AG10803 (cell line): ENCODE results near the gene NT5C.
"Not testable (repeated sequence)": the region's sequence is repeated elsewhere in the genome, so short reads cannot be mapped to it uniquely, and the experiment has no call there.

Source experiments
- DNase-seq: peaks from one replicate; pipeline ENCODE4 v3.0.0; 2010; ENCODE audit warnings: low read depth
- H3K4me3 ChIP-seq: 2 replicates; pipeline ENCODE4 v1.5.1; 2011; ENCODE audit warnings: mild to moderate bottlenecking, low read length, control low read depth
- TF ChIP-seq, protein P1 (sequence below): conservative IDR thresholded peaks from 2 replicates; pipeline ENCODE4 v1.5.1; 2011; ENCODE audit warnings: mild to moderate bottlenecking, low read length, control low read depth, inconsistent platforms

Gene NT5C

DNA sequence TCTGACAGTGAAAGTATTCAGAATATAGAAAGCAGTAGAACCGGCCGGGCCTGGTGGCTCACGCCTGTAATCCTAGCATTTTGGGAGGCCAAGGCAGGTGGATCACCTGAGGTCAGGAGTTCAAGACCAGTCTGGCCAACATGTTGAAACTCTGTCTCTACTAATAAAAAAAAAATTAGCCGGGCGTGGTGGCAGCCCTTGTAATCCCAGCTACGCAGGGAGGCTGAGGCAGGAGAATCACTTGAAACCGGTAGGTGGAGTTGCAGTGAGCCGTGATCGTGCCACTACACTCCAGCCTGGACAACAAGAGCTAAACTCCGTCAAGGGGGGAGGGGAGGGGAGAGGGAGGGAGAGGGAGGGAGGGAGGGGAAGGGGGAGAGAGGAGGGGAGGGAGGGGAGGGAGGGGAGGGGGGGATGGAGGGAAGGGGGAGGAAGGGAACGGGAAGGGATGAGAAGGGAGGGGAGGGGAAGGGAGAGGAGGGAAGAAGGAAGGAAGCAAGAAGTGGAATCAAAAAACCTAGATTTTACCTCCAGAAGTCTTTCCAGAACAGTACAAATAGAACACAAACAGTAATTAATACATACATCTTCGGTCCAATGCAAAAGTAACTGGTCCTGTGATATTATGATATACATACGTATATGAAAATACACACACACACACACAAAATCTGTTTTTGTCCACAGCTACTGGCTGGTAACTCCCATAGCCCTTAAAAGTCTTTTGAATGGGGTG is 10.9 kb upstream of the NT5C start:
- TF ChIP-seq, protein P1, sequence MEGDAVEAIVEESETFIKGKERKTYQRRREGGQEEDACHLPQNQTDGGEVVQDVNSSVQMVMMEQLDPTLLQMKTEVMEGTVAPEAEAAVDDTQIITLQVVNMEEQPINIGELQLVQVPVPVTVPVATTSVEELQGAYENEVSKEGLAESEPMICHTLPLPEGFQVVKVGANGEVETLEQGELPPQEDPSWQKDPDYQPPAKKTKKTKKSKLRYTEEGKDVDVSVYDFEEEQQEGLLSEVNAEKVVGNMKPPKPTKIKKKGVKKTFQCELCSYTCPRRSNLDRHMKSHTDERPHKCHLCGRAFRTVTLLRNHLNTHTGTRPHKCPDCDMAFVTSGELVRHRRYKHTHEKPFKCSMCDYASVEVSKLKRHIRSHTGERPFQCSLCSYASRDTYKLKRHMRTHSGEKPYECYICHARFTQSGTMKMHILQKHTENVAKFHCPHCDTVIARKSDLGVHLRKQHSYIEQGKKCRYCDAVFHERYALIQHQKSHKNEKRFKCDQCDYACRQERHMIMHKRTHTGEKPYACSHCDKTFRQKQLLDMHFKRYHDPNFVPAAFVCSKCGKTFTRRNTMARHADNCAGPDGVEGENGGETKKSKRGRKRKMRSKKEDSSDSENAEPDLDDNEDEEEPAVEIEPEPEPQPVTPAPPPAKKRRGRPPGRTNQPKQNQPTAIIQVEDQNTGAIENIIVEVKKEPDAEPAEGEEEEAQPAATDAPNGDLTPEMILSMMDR = no peak
- no peak for DNase-seq
- H3K4me3 ChIP-seq = no peak overlapping the region

DNA sequence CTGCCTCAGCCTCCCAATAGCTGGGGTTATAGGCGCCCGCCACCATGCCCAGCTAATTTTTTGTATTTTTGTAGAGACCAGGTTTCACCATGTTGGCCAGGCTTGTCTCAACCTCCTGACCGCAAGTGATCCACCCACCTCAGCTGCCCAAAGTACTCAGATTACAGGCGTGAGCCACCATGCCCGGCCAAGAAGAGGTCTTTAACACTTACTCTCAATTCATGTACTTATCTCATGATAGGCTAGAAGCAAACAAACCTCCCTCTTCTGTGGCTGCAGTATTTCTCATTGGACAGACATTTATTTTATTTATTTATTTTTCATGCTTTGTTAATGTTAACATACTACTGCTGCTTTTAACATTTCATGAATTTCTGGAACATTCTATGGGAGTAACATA is 7.0 kb upstream of the NT5C start:
- TF ChIP-seq, protein P1 = no peak
- no peak overlapping the region for H3K4me3 ChIP-seq
- no peak for DNase-seq

DNA sequence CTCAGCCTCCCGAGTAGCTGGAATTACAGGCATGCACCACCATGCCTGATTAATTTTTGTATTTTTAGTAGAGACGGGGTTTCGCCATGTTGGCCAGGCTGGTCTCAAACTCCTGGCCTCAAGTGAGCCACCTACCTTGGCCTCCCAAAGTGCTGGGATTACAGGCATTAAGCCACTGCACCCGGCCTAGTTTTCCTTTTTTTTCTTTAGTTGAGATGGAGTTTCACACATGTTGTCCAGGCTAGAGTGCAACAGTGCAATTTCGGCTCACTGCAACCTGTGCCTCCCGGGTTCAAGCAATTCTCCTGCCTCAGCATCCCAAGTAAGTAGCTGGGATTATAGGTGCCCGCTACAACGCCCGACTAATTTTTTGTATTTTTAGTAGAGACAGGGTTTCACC is 6.2 kb upstream of the NT5C start:
- DNase-seq, H3K4me3 ChIP-seq: not testable (repeated sequence)

DNA sequence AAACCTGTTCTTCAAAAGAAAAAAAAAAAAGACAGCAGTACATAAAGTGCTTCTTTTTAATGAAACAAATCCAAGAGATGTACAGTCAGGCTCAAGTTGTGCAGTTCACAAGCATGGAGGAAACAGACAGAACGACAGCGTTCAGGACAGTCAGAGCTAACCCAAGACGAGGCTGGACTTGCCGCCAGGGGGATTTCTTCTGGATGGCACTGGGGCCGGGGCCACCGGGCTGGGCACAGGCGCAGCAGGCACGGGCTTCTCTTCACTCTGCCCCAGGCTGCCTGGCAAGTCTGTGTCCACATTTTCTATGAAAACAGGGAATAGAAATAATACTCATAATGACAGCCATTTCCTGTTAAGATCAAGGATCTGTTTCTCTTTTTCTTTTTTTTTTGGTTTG is 4.4 kb upstream of the NT5C start:
- H3K4me3 ChIP-seq = no peak overlapping the region
- no peak for DNase-seq
- TF ChIP-seq, protein P1 = no peak

DNA sequence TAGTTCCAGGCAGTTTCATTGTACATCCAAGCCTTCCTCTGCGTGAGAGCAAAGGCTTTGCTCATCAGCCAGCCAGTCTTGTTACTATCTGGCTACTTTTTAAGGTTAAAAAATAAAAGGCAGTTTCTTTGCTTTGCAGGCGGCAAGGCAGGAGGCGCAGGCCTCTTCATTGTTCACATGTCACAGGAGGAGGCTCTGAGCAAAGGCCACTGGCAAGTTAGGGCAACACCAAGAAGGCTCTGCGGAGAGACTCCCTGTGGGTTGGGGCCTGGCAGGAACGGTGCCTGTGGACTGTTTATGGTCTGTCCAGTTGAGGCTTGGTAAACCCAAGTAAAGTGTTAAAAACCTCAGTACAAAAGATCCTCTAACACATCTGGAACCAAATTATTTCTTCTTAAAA is 3.9 kb upstream of the NT5C start:
- H3K4me3 ChIP-seq = no peak overlapping the region
- TF ChIP-seq, protein P1 = no peak
- no peak for DNase-seq

DNA sequence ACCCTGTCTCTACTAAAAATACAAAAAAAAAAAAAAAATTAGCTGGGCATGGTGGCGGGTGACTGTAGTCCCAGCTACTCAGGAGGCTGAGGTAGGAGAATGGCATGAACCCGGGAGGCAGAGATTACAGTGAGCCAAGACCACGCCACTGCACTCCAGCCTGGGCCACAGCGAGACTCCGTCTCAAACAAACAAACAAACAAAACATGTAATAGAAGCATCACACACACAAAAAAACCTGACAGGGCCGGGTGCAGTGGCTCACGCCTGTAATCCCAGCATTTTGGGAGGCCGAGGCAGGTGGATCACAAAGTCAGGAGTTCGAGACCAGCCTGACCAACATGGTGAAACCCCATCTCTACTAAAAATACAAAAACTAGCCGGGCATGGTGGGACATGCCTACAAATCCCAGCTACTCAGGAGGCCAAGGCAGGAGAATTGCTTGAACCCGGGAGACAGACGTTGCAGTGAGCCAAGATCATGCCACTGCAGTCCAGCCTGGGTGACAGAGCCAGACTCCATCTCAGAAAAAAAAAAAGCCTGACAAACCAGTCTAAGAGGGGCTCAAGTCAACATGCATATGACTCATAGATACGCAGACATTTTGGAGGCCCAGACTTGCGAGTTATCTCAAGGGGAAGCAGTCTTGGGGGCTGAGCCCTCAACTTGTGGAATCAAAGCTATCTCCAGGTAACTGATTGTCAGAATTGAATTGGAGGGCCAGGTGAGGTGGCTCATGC is 2.2 kb upstream of the NT5C start:
- DNase-seq, H3K4me3 ChIP-seq: not testable (repeated sequence)

DNA sequence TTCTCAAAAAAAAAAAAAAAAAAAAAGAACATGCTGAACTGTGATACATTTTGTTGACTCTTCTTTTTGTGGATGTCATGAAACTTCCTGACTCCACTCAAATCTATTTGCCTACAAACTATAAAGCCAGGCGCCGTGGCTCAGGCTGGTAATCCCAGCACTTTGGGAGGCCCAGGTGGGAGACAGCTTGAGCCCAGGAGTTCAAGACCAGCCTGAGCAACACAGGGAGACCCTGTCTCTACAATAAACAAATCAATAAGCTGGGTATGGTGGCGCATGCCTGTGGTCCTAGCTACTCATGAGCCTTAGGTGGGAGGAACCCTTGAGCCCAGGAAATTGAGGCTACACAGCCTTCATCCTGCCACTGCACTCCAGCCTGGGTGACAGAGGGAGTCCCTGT is 1.5 kb upstream of the NT5C start:
- DNase-seq = no peak
- no peak overlapping the region for H3K4me3 ChIP-seq
- TF ChIP-seq, protein P1 = no peak

DNA sequence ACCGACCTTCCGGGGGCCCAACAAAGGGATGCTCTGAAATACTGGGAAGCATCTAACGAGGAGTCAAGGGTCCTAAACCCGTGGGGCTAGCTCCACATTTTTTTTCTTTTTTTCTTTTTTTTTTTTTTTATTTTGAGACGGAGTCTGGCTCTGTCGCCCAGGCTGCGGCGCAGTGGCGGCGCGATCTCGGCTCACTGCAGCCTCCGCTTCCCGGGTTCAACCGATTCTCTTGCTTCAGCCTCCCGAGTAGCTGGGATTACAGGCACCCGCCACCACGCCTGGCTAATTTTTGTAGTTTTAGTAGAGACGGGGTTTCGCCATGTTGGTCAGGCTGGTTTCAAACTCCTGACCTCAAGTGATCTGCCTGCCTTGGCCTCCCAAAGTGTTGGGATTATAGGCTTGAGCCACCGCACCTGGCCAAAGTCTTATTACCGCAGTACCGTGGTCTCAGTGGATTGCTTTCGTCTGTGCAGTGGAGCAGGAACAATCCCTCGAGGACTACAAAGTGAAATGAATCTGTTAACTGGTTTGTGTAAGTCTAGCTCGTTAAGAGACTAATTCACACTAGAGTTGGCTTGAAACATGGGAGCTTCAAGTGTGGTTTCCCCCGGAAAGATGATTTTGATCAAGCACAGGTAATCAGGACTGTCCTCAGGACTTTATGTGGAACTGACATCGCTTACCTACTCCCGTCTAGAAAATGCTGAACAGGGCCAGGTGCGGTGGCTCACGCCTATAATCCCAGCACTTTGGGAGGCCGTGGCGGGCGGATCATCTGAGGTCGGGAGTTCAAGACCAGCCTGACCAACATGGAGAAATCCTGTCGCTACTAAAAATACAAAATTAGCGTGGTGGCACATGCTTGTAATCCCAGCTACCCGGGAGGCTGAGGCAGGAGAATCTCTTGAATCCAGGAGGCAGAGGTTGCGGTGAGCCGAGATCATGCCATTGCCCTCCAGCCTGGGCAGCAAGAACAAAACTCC is 767 bp upstream of the NT5C start:
- not testable (repeated sequence) for DNase-seq
- H3K4me3 ChIP-seq = peak overlapping the region; percentile 73
